ENCODE results near the gene NOL4L. TPM values are rescaled to one million over a fixed set of nuclear protein-coding genes. Genes with fewer than 3 reads are reported as not detected.

The NOL4L gene
- total and polyA plus RNA-seq, 2 experiments from 2014 or later = 35.6 to 42.9 TPM

DNA sequence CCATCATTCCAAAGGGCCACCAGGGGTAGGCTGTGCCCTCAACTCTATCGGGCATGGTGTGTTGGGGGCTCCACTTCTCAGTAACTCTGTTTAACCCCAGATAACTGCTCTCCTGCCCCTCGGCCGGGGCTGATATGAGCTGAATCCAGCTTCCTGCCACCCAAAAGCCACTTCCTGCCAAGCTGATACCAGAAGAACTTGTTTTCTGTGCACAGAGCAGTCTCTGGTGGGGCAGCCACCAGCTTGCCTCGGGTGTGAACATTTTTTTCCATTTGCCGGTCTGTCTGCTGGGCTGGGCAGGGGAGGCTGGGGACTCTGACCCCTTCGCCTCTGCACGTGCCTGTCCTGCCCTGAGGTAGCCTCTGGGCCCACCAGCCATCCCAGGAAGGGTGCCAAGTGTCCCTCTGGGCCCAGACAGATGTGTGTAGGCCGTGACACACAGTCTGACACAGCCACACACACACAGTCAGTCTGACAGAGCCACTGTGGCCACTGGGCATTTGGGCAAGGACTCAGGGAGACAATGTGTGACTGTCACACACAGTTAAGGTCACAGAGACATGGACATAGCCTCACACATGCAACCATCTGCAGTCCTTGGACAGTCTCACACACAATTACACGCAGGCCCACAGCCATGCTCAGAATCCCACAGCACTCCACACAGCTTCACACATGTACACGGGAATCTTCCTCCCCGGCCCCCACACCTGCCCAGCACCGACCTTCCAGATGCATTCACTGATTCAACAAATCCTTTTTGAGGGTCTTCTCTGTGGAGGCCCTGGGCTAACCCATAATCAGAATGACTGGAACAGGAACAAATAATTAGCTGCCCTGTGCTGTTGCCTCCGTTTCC, 45.1 kb downstream of the NOL4L start:
- H3K27ac ChIP-seq = peak overlapping the region; percentile 66
- peak; percentile 71 for DNase-seq (ENCODE audit: low spot score)
- TF ChIP-seq CTCF (IDR thresholded peaks at IDR 0.05; ENCODE audit: poor library complexity) = no peak
- no peak for TF ChIP-seq EZH2phosphoT487 (IDR thresholded peaks at IDR 0.05; ENCODE audit: low read depth, severe bottlenecking, unreplicated experiment)
- no peak for TF ChIP-seq EZH2 (IDR thresholded peaks at IDR 0.05; ENCODE audit: borderline replicate concordance)
- no peak overlapping the region for H2AFZ ChIP-seq
- no peaks in the 10 kb centered on the region for H3K9me3 ChIP-seq (ENCODE audit: low read depth)
- no peaks in the 10 kb centered on the region for H3K36me3 ChIP-seq (replicated peaks; ENCODE audit: insufficient read depth, low read depth)
- WGBS (ENCODE audit: low lambda C conversion rate, missing lambda C conversion rate) = 70% methylated on average over 13 of the region's 13 CpGs
- H3K4me3 ChIP-seq = no peak overlapping the region
- H3K4me2 ChIP-seq = peak overlapping the region; percentile 3
- peaks cover 44% of the 10 kb centered on the region for H3K4me1 ChIP-seq (ENCODE audit: insufficient read depth)
- H3K27me3 ChIP-seq = no peaks in the 10 kb centered on the region
- peaks cover 15% of the 10 kb centered on the region for H3K79me2 ChIP-seq
- no peaks in the 10 kb centered on the region for H4K20me1 ChIP-seq (ENCODE audit: insufficient read depth, poor library complexity, severe bottlenecking)
- no peaks in the 10 kb centered on the region for H3K9me2 ChIP-seq (replicated peaks; ENCODE audit: insufficient read depth)

GRCh38 chr20:32539026-32539816, 45.9 kb downstream of the NOL4L start:
- no peak for DNase-seq (ENCODE audit: low spot score)
- Histone ChIP-seq H2AFZ (no peak overlapping the region), H3K4me3 (no peak overlapping the region), H3K9me3 (ENCODE audit: low read depth) (no peaks in the 10 kb centered on the region), H3K79me2 (peaks cover 11% of the 10 kb centered on the region), H4K20me1 (ENCODE audit: insufficient read depth, poor library complexity, severe bottlenecking) (no peaks in the 10 kb centered on the region), H3K4me2 (peak overlapping the region; percentile 64), H3K36me3 (replicated peaks; ENCODE audit: insufficient read depth, low read depth) (no peaks in the 10 kb centered on the region), H3K27ac (peak overlapping the region; percentile 66), H3K9me2 (replicated peaks; ENCODE audit: insufficient read depth) (no peaks in the 10 kb centered on the region), H3K4me1 (ENCODE audit: insufficient read depth) (peaks cover 40% of the 10 kb centered on the region), H3K27me3 (no peaks in the 10 kb centered on the region)
- TF ChIP-seq CTCF (IDR thresholded peaks at IDR 0.05; ENCODE audit: poor library complexity) = no peak
- no peak for TF ChIP-seq EZH2 (IDR thresholded peaks at IDR 0.05; ENCODE audit: borderline replicate concordance)
- TF ChIP-seq EZH2phosphoT487 (IDR thresholded peaks at IDR 0.05; ENCODE audit: low read depth, severe bottlenecking, unreplicated experiment) = no peak
- 86% methylated on average over 12 of the region's 13 CpGs for WGBS (ENCODE audit: low lambda C conversion rate, missing lambda C conversion rate)

GRCh38 chr20:32538526-32538939, 46.6 kb downstream of the NOL4L start:
- H3K79me2 ChIP-seq = peaks cover 11% of the 10 kb centered on the region
- H3K36me3 ChIP-seq (replicated peaks; ENCODE audit: insufficient read depth, low read depth) = no peaks in the 10 kb centered on the region
- H3K4me1 ChIP-seq (ENCODE audit: insufficient read depth) = peaks cover 40% of the 10 kb centered on the region
- H4K20me1 ChIP-seq (ENCODE audit: insufficient read depth, poor library complexity, severe bottlenecking) = no peaks in the 10 kb centered on the region
- H3K27me3 ChIP-seq = no peaks in the 10 kb centered on the region
- WGBS (ENCODE audit: low lambda C conversion rate, missing lambda C conversion rate) = 36% methylated on average over 16 of the region's 16 CpGs
- no peaks in the 10 kb centered on the region for H3K9me2 ChIP-seq (replicated peaks; ENCODE audit: insufficient read depth)
- no peaks in the 10 kb centered on the region for H3K9me3 ChIP-seq (ENCODE audit: low read depth)
- TF ChIP-seq CTCF (IDR thresholded peaks at IDR 0.05; ENCODE audit: poor library complexity) = no peak
- TF ChIP-seq EZH2 (IDR thresholded peaks at IDR 0.05; ENCODE audit: borderline replicate concordance) = no peak
- no peak for TF ChIP-seq EZH2phosphoT487 (IDR thresholded peaks at IDR 0.05; ENCODE audit: low read depth, severe bottlenecking, unreplicated experiment)
- DNase-seq (ENCODE audit: low spot score) = peak; percentile 67
- no peak overlapping the region for H2AFZ ChIP-seq
- H3K4me2 ChIP-seq = peak overlapping the region; percentile 64
- H3K4me3 ChIP-seq = no peak overlapping the region
- peak overlapping the region; percentile 66 for H3K27ac ChIP-seq
